Tibial artery (tissue), 4 donors: ENCODE results near the gene GAPDHS.

Experiments used
- DNase-seq, 2 donors: peaks; one replicate each; pipeline ENCODE4 v3.0.0-alpha.2; 2019
- H3K27ac ChIP-seq, 2 donors: fragments of 200-600 bp; sonication (generic) in 1 of 2; 1 replicate in 1 of 2; 2 replicates in 1 of 2; pipeline ENCODE4 v1.5.1; 2018 to 2019; ENCODE audit warnings: mild to moderate bottlenecking in 1 of 2
- H3K27me3 ChIP-seq, 2 donors: fragments of 200-600 bp; sonication (generic) in 1 of 2; one replicate each; pipeline versions ENCODE4 v1.5.1 to v1.6.0; 2016 to 2019
- H3K36me3 ChIP-seq, 3 donors: fragments of 200-600 bp; sonication (generic) in 2 of 3; one replicate each; pipeline ENCODE4 v1.5.1; 2016 to 2019; ENCODE audit warnings: mild to moderate bottlenecking in 2 of 3
- H3K4me1 ChIP-seq, 4 donors: fragments of 200-600 bp; sonication (generic) in 2 of 4; 1 replicate in 3 of 4; 2 replicates in 1 of 4; pipeline ENCODE4 v1.5.1; 2016 to 2019
- H3K4me3 ChIP-seq, 2 donors: fragments of 200-600 bp; sonication (generic) in 1 of 2; 1 replicate in 1 of 2; 2 replicates in 1 of 2; pipeline ENCODE4 v1.5.1; 2018 to 2019; ENCODE audit warnings: mild to moderate bottlenecking in 2 of 2
- H3K9me3 ChIP-seq, 3 donors: fragments of 200-600 bp; sonication (generic) in 1 of 3; one replicate each; pipeline ENCODE4 v1.5.1; 2016 to 2019
- intact Hi-C: fragments of 100-400 bp; cut with DNase I; formaldehyde crosslinking; loops from one replicate; pipeline ENCODE4 v1.15.0; 2023; ENCODE audit warnings: low total_unique reads
- TF ChIP-seq, protein P1 (sequence below), 2 experiments: fragments of 200-600 bp in 1 of 2; fragments of 450-650 bp in 1 of 2; IDR thresholded peaks; one replicate each; pipeline ENCODE4 v1.5.1; 2017 to 2019; ENCODE audit warnings: antibody characterized with exemption in 2 of 2, mild to moderate bottlenecking in 1 of 2, moderate library complexity in 1 of 2

Gene GAPDHS

DNA sequence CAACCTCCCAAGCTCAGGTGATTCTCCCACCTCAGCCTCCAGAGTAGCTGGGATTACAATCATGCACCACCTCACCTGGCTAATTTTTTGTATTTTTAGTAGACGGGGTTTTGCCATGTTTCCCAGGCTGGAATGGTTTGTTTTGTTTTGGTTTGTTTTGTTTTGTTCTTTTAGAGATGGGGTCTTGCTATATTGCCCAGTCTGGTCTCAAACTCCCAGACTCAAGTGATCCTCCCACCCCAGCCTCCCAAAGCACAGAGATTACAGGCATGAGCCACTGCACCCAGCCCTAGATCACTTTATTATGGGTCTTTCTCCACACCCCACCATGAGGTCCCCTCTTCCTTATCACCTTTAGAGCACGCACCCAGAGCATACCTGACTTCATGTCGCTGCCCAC is 35.0 kb upstream of the GAPDHS start:
- H3K4me3 ChIP-seq: no peak overlapping the region
- no peak for DNase-seq
- H3K27ac ChIP-seq: no peak overlapping the region
- H3K36me3 ChIP-seq: peaks cover 0 to 55% (median 0%) of the 10 kb centered on the region in 3 donors
- H3K4me1 ChIP-seq: peaks cover 0 to 9% (median 4%) of the 10 kb centered on the region in 4 donors
- TF ChIP-seq, protein P1, sequence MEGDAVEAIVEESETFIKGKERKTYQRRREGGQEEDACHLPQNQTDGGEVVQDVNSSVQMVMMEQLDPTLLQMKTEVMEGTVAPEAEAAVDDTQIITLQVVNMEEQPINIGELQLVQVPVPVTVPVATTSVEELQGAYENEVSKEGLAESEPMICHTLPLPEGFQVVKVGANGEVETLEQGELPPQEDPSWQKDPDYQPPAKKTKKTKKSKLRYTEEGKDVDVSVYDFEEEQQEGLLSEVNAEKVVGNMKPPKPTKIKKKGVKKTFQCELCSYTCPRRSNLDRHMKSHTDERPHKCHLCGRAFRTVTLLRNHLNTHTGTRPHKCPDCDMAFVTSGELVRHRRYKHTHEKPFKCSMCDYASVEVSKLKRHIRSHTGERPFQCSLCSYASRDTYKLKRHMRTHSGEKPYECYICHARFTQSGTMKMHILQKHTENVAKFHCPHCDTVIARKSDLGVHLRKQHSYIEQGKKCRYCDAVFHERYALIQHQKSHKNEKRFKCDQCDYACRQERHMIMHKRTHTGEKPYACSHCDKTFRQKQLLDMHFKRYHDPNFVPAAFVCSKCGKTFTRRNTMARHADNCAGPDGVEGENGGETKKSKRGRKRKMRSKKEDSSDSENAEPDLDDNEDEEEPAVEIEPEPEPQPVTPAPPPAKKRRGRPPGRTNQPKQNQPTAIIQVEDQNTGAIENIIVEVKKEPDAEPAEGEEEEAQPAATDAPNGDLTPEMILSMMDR (IDR thresholded peaks at IDR 0.05): no peak
- H3K27me3 ChIP-seq: peaks cover 0 to 15% of the 10 kb centered on the region in 2 donors
- intact Hi-C loops: no loop called here
- H3K9me3 ChIP-seq: no peaks in the 10 kb centered on the region

DNA sequence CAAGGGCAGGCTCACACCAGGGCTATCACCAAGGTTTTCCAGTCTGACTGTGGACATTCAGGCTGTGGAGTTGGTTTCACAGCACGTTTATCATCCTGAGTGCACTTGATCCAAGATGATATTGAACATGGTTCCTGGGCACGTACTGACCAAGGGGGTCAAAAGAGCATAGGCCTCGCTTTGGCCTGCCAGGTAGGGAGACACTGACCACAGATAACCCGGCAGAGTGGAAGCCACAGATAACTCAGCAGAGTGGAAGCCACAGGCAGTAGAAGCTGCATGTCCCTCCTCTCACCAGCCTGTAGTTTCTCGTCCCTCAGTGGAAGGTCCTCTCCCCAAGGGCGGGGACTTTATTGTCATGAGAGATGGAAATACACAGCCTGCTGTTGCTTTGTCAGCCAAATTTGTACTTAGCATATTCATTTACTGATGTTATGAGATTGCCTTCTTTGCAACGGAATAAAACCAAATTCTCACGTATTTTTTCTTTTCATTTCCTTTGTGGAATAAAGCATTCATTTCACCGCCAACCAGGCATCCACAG is 34.2 kb upstream of the GAPDHS start:
- intact Hi-C loops: no loop called here
- peaks cover 0 to 9% (median 4%) of the 10 kb centered on the region in 4 donors for H3K4me1 ChIP-seq
- TF ChIP-seq, protein P1 (IDR thresholded peaks at IDR 0.05): no peak
- H3K36me3 ChIP-seq: peaks cover 0 to 55% (median 0%) of the 10 kb centered on the region in 3 donors
- H3K4me3 ChIP-seq: no peak overlapping the region
- no peak overlapping the region for H3K27ac ChIP-seq
- H3K27me3 ChIP-seq: peaks cover 0 to 10% of the 10 kb centered on the region in 2 donors
- no peaks in the 10 kb centered on the region for H3K9me3 ChIP-seq
- DNase-seq: no peak

DNA sequence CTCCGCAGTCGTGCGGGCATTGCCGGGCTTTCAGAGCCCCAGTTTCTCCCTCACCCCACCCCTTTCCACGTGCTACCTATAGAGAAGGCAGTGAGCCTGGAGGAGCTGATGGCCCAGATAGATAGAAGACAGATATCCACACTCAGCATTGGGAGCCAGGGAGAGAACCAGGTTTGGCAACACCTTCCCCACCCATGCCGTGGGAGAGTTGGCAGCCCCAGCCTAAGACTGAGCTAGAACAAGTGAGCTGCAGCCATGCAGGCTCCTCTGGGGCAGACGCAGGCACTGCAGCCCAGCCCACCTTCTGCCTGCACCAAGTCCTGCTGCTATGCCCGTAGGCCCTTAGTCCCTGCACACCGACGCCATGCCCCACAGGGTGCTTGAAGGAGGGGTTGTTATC is 32.6 kb upstream of the GAPDHS start:
- no peak for DNase-seq
- Histone ChIP-seq H3K36me3 (peaks cover 0 to 61% (median 0%) of the 10 kb centered on the region in 3 donors), H3K27me3 (peaks cover 0 to 3% of the 10 kb centered on the region in 2 donors), H3K4me1 (peaks cover 0 to 2% (median 0%) of the 10 kb centered on the region in 4 donors), H3K4me3 (no peak overlapping the region), H3K27ac (no peak overlapping the region), H3K9me3 (no peaks in the 10 kb centered on the region)
- intact Hi-C loops: no loop called here
- TF ChIP-seq, protein P1 (IDR thresholded peaks at IDR 0.05): no peak

DNA sequence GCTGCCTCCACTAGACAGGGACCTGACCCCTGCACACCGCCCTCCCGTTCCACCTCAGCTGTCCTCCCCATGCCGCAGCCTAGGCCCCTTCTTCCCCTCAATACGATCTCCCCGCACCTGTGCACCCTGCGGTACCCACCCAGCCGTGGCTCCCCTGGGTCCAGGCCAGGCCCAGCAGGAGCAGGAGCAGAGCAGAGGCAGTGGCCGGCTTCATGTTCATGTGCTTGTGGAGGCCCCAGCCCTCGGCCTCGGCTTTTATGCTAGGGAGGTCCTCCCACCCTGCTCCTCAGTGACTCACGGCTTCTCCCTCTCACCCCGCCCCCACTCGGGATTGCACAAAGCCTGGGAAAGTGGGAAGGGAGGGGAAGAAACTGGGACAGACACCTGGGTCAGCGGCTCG is 31.6 kb upstream of the GAPDHS start:
- Histone ChIP-seq H3K4me1 (no peaks in the 10 kb centered on the region), H3K4me3 (no peak overlapping the region), H3K36me3 (peaks cover 0 to 65% (median 0%) of the 10 kb centered on the region in 3 donors), H3K9me3 (no peaks in the 10 kb centered on the region), H3K27me3 (no peaks in the 10 kb centered on the region), H3K27ac (no peak overlapping the region)
- no peak for DNase-seq
- TF ChIP-seq, protein P1 (IDR thresholded peaks at IDR 0.05): no peak
- intact Hi-C loops: no loop called here

DNA sequence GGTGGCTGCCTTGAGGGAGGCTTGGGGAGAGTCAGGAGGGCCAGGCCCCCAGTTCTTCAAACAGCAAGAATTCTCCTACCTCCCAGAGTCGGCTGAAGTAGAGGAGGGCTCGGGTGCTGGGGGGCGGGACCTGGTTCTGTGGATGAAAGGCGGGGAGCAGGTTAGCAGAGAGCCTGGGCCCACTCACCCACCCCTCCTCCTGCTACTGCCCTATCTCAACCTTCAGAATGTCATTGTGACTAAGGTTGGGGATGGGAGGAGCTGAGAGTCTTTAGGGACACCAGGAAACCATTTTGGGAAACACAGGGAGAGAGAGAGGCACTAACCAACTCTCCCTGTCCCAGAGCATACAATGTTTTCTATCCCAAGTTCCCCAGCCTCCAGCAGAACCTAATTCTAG is 30.5 kb upstream of the GAPDHS start:
- H3K27me3 ChIP-seq: peaks cover 0 to 4% of the 10 kb centered on the region in 2 donors
- H3K9me3 ChIP-seq: no peaks in the 10 kb centered on the region

More for the DNA sequence above, 30.5 kb upstream of the GAPDHS start:
- peaks cover 0 to 59% (median 0%) of the 10 kb centered on the region in 3 donors for H3K36me3 ChIP-seq
- TF ChIP-seq, protein P1 (IDR thresholded peaks at IDR 0.05): no peak
- H3K27ac ChIP-seq: no peak overlapping the region
- no peak for DNase-seq
- no peak overlapping the region for H3K4me3 ChIP-seq
- intact Hi-C loops: no loop called here
- no peaks in the 10 kb centered on the region for H3K4me1 ChIP-seq
